NCI-H526 (cell line): Measurements from ENCODE around the gene HMGCS2.
A peak's percentile ranks its signal among the peaks of the same experiment; 100 is the strongest.
"Not testable (repeated sequence)": the region's sequence is repeated elsewhere in the genome, so short reads cannot be mapped to it uniquely, and the experiment has no call there.

ENCODE experiments used
- DNase-seq, 2 experiments: peaks; one replicate each; lab custom pipeline; 2025; lab: John Stamatoyannopoulos, UW

Gene HMGCS2

DNA sequence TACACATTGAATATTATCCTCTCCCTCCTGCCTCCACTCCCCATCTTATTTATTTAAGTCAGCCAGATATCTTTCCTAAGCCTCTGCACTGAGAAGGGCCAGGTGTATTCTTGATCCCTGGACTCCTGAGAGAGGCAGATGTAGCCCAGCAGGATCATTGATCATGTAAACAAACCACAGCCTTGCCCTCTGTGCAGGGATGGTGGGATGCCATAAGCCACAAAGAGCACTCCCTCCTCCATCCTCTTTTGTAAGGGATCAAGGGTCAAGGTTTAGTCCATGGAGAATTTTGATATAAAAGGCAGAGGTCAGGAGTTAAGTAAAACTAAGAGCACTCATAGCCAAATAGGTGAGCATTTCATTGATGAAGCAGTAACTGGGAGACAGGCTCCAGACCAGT is 39.7 kb downstream of the HMGCS2 start:
- DNase-seq, result no peak

DNA sequence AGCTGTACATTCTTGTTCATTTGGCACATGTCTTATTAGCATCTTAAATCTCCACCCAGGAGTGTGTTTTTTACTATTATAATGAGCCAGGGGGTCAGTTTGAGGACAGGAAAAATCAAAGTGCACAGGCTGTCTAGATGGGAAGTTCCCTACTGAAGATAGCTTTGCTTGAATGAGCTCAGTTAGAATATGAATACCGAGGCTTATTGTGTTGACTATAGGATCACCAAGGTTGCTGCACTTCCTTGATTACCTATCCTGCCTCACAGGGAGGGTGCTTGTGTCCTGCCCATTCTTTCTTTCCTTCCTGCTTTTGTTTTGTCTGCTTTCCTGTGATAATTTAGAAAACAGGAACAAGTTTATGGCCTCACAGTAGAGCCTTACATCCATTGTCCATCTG is 40.7 kb downstream of the HMGCS2 start:
- no peak for DNase-seq

DNA sequence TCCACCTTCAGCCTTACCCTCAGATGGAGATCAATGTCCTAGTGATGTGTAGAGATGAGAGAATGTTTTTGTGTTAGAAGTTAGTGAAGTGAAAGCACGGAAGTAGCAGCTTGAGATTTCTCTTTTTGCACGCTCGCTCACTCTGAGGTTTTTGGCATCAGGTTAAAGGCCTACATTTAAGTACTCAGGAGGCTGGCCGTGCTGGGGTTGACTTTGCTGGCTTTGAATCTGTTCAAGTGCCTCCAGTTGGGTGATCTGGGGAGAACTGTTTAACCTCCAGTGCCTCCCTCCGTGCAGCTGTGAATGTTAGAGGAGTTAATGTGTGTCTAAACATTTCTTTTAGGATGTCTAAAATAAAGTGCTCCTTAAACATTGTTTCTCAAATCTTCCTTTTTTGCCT is 43.1 kb downstream of the HMGCS2 start:
- no peak for DNase-seq

DNA sequence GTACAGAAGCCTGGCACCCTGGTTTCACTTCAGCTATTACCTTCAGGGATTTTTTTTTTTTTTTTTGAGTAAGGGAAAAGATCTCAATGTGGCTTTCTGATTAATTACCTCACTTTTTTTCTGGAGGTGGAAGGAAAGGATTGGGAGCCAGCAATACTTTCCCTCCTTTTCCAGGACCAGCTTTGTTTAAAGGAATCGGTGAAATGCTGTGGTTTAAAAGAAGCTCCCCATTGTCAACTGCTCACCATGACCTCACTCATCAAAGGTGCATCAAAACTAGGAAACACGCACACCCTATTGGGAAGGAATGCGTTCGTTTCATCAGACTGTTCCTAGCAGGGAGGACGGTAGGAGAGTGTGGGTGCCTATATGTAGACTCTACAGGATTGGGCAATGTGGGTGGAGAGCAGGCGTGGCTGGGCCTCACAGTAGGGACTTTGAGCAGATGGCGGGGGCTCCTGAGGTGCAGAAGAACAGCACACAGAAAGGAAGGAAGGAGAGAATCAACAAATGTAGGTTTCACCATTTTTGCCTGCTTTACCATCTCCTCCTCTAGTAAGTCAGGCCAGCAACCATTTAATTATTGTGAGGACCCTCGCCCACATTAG is 44.0 kb downstream of the HMGCS2 start:
- no peak for DNase-seq

DNA sequence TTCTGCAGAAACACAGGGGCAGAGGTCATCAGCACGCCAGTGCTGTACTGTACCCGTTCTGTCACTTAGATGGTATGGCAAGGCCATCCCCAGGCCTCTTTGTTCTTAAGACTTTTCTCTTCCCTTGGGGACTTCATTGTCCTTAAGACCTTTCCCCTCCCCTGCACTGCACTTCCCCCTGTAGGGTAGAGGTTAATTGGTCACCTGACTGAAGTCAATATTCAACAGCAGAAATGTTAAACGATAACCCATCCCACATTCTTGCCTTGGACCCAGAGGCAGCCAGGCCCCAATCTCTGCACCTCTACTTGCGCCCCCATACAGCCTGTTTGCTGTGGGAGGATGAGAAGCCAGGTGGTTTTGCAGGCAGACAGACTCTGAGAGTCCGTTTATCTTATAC is 46.8 kb downstream of the HMGCS2 start:
- no peak for DNase-seq

DNA sequence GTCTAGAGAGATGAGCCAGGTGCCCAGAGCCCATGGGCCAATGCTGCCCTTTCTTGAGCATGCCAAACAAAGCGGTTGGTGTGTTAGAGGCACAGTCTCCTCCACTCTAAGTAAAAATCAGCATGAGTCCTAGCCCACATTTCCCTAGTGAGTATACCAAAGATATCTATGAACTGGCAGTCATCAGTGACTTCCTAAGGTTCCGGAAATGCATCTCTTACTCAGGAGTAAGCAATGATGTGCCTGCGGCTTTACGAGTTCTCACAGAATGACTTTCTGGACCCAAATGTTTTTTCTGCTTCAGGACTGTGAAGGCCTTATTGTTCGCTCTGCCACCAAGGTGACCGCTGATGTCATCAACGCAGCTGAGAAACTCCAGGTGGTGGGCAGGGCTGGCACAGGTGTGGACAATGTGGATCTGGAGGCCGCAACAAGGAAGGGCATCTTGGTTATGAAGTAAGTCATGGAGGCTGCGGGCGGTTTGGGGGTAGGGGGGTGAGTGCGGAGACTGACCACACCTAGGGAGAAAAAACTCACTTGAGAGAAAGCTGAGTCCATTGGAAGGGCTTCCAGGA is 47.8 kb downstream of the HMGCS2 start:
- DNase-seq, result no peak

DNA sequence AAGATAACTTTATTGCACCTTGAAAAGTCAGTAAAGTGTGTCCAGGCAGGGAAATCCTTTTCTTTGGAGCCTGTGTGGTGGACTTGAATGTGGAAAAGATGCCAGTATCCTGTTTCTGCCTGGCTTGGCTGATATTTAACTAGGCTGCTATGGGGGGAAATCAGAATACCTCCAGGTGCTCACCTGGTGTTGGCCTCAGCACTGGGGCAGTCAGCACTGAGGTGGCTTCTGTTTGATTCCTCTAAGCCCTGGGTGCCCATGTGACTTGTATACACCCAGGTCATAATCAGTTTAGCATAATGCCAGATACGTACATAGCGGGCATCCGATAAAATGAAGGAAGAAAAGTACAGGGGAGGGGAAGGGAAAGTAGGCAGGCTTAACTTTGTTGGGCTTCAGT is 49.7 kb downstream of the HMGCS2 start:
- DNase-seq, result no peak

DNA sequence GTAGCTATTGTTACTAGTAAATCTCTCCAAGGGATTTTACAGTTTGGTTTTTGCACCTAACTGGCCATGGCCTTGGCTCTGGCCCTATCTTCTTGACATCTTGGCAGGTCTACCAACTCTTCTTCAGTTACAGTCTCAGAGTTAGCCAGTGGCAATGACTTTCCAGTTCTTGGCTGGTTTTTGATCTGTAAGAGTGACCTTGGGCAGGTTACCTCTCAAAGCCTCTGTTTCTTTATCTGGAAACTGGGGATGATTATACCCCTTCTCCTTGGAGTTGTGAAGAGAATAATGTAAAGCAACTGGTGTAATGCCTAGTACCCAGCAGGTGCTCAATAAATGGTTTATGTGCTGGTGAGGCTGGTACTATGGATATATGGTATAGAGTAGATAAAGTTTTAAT is 50.3 kb downstream of the HMGCS2 start:
- no peak for DNase-seq

DNA sequence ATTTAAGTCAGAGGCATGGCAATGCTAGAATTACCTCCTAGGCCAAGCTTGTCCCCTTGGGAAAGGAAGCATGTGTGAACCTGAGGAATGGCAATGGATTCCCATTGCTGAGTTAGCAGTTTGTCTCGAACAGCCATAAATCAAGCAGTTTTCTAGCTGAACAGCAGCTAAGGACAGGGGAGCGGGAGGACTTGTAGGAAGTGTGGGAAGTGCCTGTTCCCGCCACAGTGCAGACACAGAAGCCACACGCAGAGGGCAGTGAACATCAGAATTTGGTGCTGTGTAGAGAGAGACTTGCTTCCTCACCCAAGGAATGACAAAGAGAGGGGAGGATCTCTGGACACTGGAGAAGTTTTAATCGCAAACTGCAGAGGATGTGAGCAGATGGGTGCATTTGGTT is 53.2 kb downstream of the HMGCS2 start:
- DNase-seq, result peak in 1 of 2 experiments; percentile 17

DNA sequence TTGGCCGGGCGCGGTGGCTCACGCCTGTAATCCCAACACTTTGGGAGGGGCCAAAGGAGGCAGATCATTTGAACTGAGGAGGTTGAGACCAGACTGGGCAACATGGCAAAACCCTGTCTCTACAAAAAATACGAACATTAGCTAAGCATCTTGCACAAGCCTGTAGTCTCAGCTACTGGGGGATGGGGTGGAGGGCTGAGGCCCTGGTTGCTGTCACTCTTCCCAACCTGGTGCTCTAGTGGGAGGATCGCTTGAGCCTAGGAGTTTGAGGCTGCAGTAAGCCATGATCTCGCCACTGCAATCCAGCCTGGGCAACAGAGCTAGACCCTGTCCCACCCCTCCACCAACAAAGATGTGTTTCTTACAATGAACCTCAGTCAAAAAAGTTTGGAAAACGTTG is 54.1 kb downstream of the HMGCS2 start:
- no peak for DNase-seq

DNA sequence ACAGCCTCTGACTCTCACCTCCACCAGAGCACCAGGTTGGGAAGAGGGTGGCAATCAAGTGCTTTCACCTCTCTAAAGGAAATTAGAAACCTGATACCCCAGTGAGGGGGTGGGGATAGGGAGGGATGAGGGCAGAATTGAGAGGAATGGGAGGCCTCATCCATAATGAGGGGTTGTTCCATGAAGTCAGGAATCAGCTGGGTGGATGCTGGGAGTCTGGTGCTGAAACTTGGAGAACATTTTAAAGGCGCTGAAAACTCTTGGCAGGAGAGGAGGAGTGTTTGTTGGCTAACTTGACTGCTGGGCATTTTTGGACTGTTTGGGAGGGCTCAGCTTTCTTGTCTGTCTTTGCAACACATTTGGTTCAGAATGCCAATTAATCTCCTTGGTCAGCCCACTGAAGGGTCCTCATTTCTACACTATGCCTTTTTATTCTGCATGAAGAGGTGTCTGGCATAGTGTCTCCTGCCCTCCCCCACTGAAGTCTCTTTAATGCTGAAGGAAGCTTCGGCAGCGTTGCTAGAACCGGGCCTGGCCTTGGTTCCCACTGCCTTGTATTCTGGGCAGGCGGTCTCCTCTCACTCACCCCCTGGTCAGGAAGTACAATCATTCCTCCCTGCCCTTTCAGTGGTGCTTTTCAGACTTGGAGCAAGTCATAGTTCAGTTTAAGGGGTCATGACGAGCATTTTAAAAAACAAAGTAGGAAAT is 54.8 kb downstream of the HMGCS2 start:
- peak in 1 of 2 experiments; percentile 62 for DNase-seq

DNA sequence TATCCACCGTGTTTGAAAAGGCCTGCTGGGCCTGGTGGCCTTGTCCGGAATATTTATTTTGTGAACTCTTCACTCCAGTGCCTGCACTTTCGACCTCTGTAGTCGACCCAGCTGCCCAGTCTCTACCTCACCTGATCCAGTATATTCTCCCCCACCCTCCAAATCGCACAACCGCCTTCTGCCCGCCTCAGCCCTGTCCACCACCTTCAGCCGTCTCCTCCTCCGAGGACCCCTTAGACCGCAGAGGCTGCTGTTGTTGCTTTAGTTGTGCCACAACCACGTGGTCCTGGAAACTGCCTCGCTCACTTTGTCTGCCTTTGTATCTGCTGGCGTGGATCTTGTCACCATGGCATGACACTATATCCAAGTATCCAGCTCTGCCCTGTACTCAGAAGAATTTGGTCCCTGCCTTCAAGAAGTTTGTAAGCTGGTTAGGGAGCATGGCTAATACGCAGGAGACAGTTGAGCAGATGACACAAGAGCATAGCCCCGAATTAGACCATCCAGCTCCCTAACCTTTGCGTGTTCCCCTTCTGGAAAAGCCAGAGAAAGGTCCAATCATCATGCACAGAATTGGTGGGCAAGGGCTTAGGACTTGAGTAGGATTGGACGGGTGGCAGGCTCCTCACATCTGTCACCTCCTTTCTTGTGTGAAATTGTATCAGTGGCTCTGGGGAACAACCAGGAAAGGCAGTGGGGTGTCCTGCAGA is 55.5 kb downstream of the HMGCS2 start:
- peak; percentile 48 to 57 for DNase-seq

DNA sequence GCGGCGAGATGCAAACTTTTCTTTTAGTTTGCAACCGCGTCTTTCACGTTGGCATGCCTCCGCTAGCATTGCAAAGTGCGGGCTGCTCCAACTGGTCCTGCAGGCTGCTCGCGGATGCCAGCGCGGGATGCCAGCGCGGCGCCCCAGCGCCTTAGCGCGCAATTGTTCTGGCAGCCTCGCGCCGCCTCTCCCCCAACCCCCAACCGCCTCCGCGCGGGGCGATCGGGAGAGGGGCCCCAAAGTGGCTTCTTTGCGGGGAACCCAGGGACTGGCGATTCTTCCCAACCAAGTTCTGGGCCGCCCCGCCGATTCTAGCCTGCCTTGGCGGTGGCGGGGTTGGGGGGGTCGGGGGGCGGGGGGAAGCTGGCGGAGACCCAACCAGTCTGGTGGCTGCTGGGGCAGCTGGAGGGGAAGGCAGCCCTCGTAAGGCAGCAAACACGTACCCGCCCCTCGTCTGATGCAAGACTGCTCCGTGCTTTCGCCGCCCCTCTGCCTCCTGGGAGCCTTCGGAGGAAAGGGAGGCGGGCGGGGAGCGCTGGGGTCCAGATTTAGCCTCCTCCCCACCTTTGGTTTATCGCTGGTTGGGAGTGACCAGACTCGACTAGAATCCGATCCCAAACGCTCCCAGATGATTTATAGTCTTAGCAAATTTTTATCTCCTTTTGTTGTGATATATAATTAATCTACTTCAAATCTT is 56.2 kb downstream of the HMGCS2 start:
- peak; percentile 80 to 89 for DNase-seq

DNA sequence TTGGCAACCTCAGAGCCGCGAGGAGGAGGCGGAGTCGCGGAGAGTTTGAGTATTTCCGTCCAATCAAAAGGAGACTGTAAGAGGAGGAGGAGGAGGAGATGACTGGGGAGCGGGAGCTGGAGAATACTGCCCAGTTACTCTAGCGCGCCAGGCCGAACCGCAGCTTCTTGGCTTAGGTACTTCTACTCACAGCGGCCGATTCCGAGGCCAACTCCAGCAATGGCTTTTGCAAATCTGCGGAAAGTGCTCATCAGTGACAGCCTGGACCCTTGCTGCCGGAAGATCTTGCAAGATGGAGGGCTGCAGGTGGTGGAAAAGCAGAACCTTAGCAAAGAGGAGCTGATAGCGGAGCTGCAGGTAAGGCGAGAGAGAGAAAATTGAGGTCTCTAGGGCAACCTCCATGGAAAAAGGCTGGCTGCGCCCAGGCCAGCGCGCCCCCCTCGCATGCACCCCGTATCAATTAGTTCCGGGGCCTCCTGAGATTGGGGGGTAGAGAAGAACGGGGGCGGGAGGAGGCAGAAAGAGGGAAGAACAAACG is 56.8 kb downstream of the HMGCS2 start, which contains the start of gene PHGDH:
PHGDH (plus strand) TSS at position 131 of the 538 bp plus-strand sequence; CDS start at position 220, 89 bp downstream.
- DNase-seq, result peak; percentile 84 to 91

DNA sequence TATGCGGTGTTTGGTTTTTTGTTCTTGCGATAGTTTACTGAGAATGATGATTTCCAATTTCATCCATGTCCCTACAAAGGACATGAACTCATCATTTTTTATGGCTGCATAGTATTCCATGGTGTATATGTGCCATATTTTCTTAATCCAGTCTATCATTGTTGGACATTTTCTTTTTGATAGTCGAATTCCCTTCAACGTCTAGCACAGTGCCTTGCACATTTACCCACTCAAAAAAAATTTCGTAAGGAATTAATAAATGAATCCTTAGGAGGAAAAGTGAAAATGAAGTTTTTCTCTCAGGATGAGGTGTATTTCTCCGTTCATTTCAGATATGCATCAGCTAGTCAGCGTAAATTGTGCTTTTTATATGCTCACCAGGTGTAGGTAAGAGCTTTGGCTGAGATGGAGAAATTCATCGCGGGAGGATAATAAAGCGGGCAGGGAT is 57.3 kb downstream of the HMGCS2 start:
- DNase-seq, result not testable (repeated sequence)

DNA sequence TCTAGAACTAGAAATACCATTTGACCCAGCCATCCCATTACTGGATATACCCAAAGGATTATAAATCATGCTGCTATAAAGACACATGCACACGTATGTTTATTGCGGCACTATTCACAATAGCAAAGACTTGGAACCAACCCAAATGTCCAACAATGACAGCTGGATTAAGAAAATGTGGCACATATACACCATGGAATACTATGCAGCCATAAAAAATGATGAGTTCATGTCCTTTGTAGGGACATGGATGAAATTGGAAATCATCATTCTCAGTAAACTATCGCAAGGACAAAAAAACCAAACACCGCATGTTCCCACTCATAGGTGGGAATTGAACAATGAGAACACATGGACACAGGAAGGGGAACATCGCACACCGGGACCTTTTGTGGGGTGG is 62.1 kb downstream of the HMGCS2 start:
- not testable (repeated sequence) for DNase-seq

DNA sequence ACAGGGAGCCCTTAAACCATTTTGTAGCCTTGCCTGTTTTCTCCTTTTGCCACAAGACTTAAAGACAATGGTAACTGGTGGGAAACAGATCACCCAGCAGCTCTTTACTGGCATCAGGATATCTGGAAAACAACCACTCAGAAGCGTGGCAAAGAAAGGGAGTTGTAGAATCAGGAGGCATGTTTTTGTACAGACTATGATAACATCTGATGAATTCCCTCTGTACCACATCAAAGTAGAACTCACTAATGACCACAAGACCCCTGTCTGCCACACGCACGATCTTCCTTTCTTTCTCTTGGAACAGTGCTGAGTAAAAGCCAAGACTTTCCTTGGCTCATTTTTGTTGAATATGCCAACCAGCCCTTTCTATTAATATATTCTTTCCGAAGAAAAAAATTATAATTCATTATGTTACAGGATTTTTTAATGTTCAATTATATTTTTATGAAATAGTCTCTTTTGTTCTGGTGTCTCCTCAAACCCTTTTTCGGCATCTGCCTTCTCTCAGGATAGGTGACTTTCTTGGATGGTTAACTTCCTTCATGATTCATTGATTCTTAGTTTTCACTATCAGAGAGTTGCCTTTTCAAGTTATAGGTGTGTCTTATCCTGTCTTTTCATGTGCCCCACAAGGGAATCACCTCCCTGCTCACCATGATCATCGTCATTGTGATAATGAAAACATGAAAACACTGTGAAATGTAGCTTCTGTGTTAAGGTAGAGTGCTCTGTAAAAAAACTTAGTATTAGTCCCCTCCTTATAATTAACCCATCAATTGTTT is 64.8 kb downstream of the HMGCS2 start:
- no peak for DNase-seq

DNA sequence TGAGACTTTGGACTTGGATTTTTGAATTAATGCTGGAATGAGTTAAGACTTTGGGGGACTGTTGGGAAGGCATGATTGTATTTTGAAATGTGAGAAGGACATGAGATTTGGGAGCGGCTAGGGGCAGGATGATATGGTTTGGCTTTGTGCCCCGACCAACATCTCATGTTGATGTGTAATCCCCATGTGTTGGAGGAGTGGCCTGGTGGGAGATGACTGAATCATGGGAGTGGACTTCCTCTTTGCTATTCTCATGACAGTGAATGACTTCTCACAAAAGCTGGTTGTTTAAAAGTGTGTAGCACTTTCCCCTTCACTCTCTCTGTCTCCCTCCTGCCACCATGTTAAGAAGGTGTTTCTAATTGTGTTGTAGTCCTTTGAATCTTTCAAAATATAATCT is 66.3 kb downstream of the HMGCS2 start:
- no peak for DNase-seq

DNA sequence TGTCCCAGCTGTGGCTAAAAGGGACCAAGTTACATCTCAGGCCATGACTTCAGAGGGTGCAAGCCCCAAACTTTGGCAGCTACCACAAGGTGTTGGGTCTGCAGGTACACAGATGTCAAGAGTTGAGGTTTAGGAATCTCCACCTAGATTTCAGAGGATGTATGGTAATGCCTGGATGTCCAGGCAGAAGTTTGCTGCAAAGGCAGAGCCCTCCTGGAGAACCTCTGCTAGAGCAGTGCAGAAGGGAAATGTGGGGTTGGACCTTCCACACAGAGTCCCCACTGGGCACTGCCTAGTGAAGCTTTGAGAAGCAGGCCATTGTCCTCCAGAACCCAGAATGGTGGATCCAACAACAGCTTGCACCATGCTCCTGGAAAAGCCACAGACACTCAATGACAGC is 67.0 kb downstream of the HMGCS2 start:
- DNase-seq, result no peak

DNA sequence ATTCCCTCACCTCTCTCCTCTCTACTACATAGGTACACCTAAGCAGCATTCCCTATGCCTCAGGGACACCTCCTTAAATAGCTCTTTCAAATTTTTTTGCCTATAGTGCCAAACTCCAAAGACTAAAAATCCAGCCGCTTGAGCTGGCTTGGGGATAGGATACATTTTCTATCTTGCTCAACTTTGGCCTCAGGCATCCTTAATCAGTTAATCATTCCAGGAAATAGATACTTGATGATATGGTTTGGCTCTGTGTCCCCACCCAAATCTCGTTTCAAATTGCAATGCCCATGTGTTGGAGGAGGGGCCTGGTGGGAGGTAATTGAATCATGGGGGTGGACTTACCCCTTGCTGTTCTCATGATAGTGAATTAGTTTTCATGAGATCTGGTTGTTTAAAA is 68.4 kb downstream of the HMGCS2 start:
- DNase-seq, result no peak
